Measurements from ENCODE around the gene USP34.

DNA sequence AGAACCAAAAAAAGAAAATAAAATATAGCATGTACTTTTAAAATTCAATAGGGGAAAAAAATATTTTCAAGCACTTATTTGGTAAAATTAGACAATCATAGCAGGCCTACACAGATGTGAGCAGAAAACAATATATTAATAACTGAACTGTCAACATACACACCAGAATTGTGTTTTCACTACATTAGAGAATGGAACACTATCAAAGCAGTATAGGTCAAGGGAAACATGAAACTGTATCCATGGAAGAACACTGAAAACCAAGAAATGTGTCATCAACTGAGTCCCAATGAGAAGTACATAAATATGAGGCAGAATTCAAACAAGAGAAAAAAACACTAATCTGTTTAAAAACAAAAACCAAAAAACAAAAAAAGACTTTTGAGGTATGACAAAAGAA is 132.4 kb downstream of the USP34 start:
- TF ChIP-seq GATA2 (IDR thresholded peaks at IDR 0.05; ENCODE audit: low read depth, low read length) (no peak), GATA3 (IDR thresholded peaks at IDR 0.05; ENCODE audit: low read depth, low read length) (no peak)

Measured in SH-SY5Y (cell line).